ENCODE results near the gene SDK1. TPM values are rescaled to one million over a fixed set of nuclear protein-coding genes. Genes with fewer than 3 reads are reported as not detected.

The SDK1 gene
- total RNA-seq, 2 donors from 2014 or later = 4.8 to 13.2 TPM

- TF ChIP-seq POLR2A (IDR thresholded peaks at IDR 0.05) (no peak), POLR2AphosphoS5 (IDR thresholded peaks at IDR 0.05) (no peak)
- TF ChIP-seq, protein P1, sequence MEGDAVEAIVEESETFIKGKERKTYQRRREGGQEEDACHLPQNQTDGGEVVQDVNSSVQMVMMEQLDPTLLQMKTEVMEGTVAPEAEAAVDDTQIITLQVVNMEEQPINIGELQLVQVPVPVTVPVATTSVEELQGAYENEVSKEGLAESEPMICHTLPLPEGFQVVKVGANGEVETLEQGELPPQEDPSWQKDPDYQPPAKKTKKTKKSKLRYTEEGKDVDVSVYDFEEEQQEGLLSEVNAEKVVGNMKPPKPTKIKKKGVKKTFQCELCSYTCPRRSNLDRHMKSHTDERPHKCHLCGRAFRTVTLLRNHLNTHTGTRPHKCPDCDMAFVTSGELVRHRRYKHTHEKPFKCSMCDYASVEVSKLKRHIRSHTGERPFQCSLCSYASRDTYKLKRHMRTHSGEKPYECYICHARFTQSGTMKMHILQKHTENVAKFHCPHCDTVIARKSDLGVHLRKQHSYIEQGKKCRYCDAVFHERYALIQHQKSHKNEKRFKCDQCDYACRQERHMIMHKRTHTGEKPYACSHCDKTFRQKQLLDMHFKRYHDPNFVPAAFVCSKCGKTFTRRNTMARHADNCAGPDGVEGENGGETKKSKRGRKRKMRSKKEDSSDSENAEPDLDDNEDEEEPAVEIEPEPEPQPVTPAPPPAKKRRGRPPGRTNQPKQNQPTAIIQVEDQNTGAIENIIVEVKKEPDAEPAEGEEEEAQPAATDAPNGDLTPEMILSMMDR (IDR thresholded peaks at IDR 0.05) = no peak
- H3K9me3 ChIP-seq = no peaks in the 10 kb centered on the region
- intact Hi-C loops (cut with DNase I) = no loop called here
- H3K27me3 ChIP-seq (replicated peaks; ENCODE audit: insufficient read depth) = no peaks in the 10 kb centered on the region
- H3K36me3 ChIP-seq = no peaks in the 10 kb centered on the region
- 85% methylated on average over 14 of the region's 14 CpGs for WGBS
- H3K4me3 ChIP-seq = no peak overlapping the region
- no peak overlapping the region for H3K27ac ChIP-seq
- DNase-seq (ENCODE audit: low spot score) = no peak
- H3K4me1 ChIP-seq (replicated peaks) = no peaks in the 10 kb centered on the region
Observed at GRCh38 chr7:4162884-4163564, 862.0 kb downstream of the SDK1 start.

GRCh38 chr7:4163565-4164203, 862.6 kb downstream of the SDK1 start:
- TF ChIP-seq POLR2A (IDR thresholded peaks at IDR 0.05) (no peak), POLR2AphosphoS5 (IDR thresholded peaks at IDR 0.05) (no peak)
- TF ChIP-seq, protein P1 (IDR thresholded peaks at IDR 0.05) = no peak
- no peak for DNase-seq (ENCODE audit: low spot score)
- intact Hi-C loops (cut with DNase I) = no loop called here
- no peaks in the 10 kb centered on the region for H3K4me1 ChIP-seq (replicated peaks)
- WGBS = 95% methylated on average over 13 of the region's 13 CpGs
- H3K4me3 ChIP-seq = no peak overlapping the region
- H3K36me3 ChIP-seq = no peaks in the 10 kb centered on the region
- no peak overlapping the region for H3K27ac ChIP-seq
- H3K9me3 ChIP-seq = no peaks in the 10 kb centered on the region
- H3K27me3 ChIP-seq (replicated peaks; ENCODE audit: insufficient read depth) = no peaks in the 10 kb centered on the region

- Histone ChIP-seq H3K27ac (no peak overlapping the region), H3K27me3 (replicated peaks; ENCODE audit: insufficient read depth) (no peaks in the 10 kb centered on the region), H3K4me1 (replicated peaks) (no peaks in the 10 kb centered on the region), H3K9me3 (no peaks in the 10 kb centered on the region), H3K36me3 (no peaks in the 10 kb centered on the region), H3K4me3 (no peak overlapping the region)
- intact Hi-C loops (cut with DNase I) = no loop called here
- DNase-seq (ENCODE audit: low spot score) = no peak
- WGBS = 88% methylated on average over 8 of the region's 8 CpGs
- TF ChIP-seq, protein P1 (IDR thresholded peaks at IDR 0.05) = no peak
- TF ChIP-seq POLR2AphosphoS5 (IDR thresholded peaks at IDR 0.05) (no peak), POLR2A (IDR thresholded peaks at IDR 0.05) (no peak)
Observed at GRCh38 chr7:4164556-4164955, 863.5 kb downstream of the SDK1 start.

DNA sequence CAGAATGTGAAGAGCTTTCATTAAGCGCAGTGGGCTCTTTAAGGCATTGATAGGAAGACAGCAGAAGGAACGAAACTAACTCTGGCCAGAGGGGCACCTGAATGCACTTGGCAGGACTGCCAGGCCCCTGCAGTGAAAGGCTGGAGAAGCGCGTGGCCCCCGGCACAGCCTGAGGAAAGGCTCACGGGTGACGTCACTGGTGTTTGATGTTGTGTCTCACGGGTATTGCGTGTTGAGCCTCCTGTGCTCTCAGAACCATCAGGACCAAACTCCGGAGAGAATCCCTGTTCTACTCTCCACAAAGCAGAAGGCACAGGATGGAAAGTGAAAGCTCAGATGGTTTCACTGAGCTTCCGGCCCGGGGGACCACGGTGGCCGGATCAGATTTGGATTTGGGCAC, 865.3 kb downstream of the SDK1 start:
- DNase-seq (ENCODE audit: low spot score) = no peak
- H3K36me3 ChIP-seq = no peaks in the 10 kb centered on the region
- H3K4me1 ChIP-seq (replicated peaks) = no peaks in the 10 kb centered on the region
- 87% methylated on average over 14 of the region's 14 CpGs for whole genome bisulfite sequencing
- TF ChIP-seq POLR2A (IDR thresholded peaks at IDR 0.05) = no peak
- TF ChIP-seq POLR2AphosphoS5 (IDR thresholded peaks at IDR 0.05) = no peak
- TF ChIP-seq, protein P1 (IDR thresholded peaks at IDR 0.05) = no peak
- H3K27ac ChIP-seq = no peak overlapping the region
- H3K9me3 ChIP-seq = no peaks in the 10 kb centered on the region
- intact Hi-C loops (cut with DNase I) = no loop called here
- no peaks in the 10 kb centered on the region for H3K27me3 ChIP-seq (replicated peaks; ENCODE audit: insufficient read depth)
- no peak overlapping the region for H3K4me3 ChIP-seq

- WGBS = 79% methylated on average over 8 of the region's 8 CpGs
- no peak overlapping the region for H3K4me3 ChIP-seq
- intact Hi-C loops (cut with DNase I) = no loop called here
- H3K9me3 ChIP-seq = no peaks in the 10 kb centered on the region
- H3K27me3 ChIP-seq (replicated peaks; ENCODE audit: insufficient read depth) = no peaks in the 10 kb centered on the region
- H3K36me3 ChIP-seq = no peaks in the 10 kb centered on the region
- H3K27ac ChIP-seq = no peak overlapping the region
- TF ChIP-seq POLR2AphosphoS5 (IDR thresholded peaks at IDR 0.05) (no peak), POLR2A (IDR thresholded peaks at IDR 0.05) (no peak)
- TF ChIP-seq, protein P1 (IDR thresholded peaks at IDR 0.05) = no peak
- no peak for DNase-seq (ENCODE audit: low spot score)
- no peaks in the 10 kb centered on the region for H3K4me1 ChIP-seq (replicated peaks)
Observed at GRCh38 chr7:4166807-4167206, 865.8 kb downstream of the SDK1 start.
